ENCODE results near the gene HIVEP2.

HIVEP2 gene

DNA sequence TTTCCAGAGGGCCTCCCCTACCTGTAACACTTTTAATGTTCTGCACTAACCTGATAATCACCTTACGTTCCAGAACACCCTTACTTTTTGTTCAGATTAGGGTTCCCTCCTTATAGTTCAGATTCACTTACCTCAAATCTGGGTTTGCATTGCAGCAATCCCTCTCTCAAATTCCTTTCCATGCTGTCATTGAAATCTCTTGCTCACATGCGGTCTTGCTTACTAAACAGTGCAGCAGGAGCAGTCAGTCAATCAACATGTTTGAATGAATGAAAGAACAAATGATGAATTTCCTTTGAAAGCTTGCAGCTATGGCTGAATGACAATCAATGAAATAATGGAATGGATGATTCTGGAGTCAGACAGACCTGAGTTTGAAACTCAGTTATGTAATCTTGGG, 200.1 kb downstream of the HIVEP2 start:
- Histone ChIP-seq H3K27ac (ENCODE audit: insufficient read depth, low read length, poor library complexity, severe bottlenecking) (no peak overlapping the region), H3K27me3 (replicated peaks; ENCODE audit: control insufficient read depth, insufficient read depth, low read length, poor library complexity, severe bottlenecking) (no peaks in the 10 kb centered on the region), H3K4me1 (ENCODE audit: control insufficient read depth, insufficient read depth, low read length, poor library complexity, severe bottlenecking) (no peaks in the 10 kb centered on the region), H3K4me3 (ENCODE audit: insufficient read depth, low read depth, low read length, poor library complexity, severe bottlenecking) (no peak overlapping the region), H3K36me3 (ENCODE audit: control insufficient read depth, insufficient read depth, low read length) (no peaks in the 10 kb centered on the region), H3K9me3 (ENCODE audit: control insufficient read depth, low read length) (no peaks in the 10 kb centered on the region)
- no peak for DNase-seq

DNA sequence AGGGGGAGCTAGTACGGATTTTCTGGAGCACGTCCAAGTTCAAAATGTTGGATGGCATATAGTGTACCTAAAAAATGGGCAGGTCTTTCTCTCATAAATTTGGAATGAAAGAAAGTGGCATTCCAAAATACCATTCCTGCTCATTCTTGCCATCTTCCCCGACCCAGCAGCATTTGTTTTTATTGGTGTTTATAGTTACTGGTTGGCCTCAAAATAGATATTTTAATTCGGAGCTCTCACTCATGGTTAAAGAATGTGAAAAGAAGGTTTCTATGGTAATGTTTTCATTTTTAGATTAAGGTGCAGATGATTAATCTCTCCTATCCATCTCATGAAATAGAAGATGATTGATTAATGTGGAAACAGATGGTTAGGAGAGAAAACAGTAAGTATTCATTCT, 204.5 kb downstream of the HIVEP2 start:
- no peak overlapping the region for H3K27ac ChIP-seq (ENCODE audit: insufficient read depth, low read length, poor library complexity, severe bottlenecking)
- no peaks in the 10 kb centered on the region for H3K4me1 ChIP-seq (ENCODE audit: control insufficient read depth, insufficient read depth, low read length, poor library complexity, severe bottlenecking)
- no peaks in the 10 kb centered on the region for H3K9me3 ChIP-seq (ENCODE audit: control insufficient read depth, low read length)
- no peak for DNase-seq
- no peaks in the 10 kb centered on the region for H3K27me3 ChIP-seq (replicated peaks; ENCODE audit: control insufficient read depth, insufficient read depth, low read length, poor library complexity, severe bottlenecking)
- H3K4me3 ChIP-seq (ENCODE audit: insufficient read depth, low read depth, low read length, poor library complexity, severe bottlenecking): no peak overlapping the region
- H3K36me3 ChIP-seq (ENCODE audit: control insufficient read depth, insufficient read depth, low read length): no peaks in the 10 kb centered on the region

DNA sequence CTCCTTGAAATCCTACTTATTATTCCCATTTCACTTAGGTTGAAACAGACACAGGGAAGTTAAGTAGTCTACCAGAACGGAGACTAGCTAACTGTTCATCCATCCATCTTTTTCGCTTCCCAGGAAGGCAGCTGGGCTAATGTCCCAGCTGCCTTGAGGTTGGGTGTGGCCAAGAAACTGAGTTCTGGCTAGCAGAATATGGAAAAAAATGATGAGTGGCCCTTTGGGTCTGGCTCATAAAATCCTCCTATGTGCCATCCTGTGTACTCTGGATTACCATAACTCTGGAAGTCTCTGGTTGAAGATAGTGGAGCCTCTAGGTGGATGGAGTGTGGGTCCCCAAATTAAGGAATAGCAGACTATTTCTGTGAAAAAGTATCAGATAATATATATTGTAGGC, 206.2 kb downstream of the HIVEP2 start:
- H3K27me3 ChIP-seq (replicated peaks; ENCODE audit: control insufficient read depth, insufficient read depth, low read length, poor library complexity, severe bottlenecking): no peaks in the 10 kb centered on the region
- H3K36me3 ChIP-seq (ENCODE audit: control insufficient read depth, insufficient read depth, low read length): no peaks in the 10 kb centered on the region
- no peaks in the 10 kb centered on the region for H3K4me1 ChIP-seq (ENCODE audit: control insufficient read depth, insufficient read depth, low read length, poor library complexity, severe bottlenecking)
- H3K4me3 ChIP-seq (ENCODE audit: insufficient read depth, low read depth, low read length, poor library complexity, severe bottlenecking): no peak overlapping the region
- no peak overlapping the region for H3K27ac ChIP-seq (ENCODE audit: insufficient read depth, low read length, poor library complexity, severe bottlenecking)
- DNase-seq: no peak
- H3K9me3 ChIP-seq (ENCODE audit: control insufficient read depth, low read length): no peaks in the 10 kb centered on the region

DNA sequence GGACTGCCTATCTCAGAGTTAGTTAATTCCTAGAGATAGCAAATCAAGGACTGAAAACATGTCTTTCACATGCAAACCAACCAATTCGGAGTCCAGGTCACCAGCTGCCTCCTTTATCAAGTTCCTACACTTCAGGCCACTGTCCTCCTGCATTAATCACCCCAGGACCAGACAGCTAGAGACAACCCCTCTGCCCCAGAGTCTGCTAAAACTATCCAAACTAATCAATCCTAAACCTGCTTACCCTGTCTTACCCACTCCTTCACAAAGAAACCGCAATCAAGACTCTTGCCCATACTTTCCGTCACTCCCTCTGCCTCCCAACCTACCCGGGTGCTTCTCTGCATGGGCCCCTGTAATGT, 207.0 kb downstream of the HIVEP2 start:
- Histone ChIP-seq H3K4me1 (ENCODE audit: control insufficient read depth, insufficient read depth, low read length, poor library complexity, severe bottlenecking) (no peaks in the 10 kb centered on the region), H3K36me3 (ENCODE audit: control insufficient read depth, insufficient read depth, low read length) (no peaks in the 10 kb centered on the region), H3K9me3 (ENCODE audit: control insufficient read depth, low read length) (no peaks in the 10 kb centered on the region), H3K4me3 (ENCODE audit: insufficient read depth, low read depth, low read length, poor library complexity, severe bottlenecking) (no peak overlapping the region), H3K27me3 (replicated peaks; ENCODE audit: control insufficient read depth, insufficient read depth, low read length, poor library complexity, severe bottlenecking) (no peaks in the 10 kb centered on the region), H3K27ac (ENCODE audit: insufficient read depth, low read length, poor library complexity, severe bottlenecking) (no peak overlapping the region)
- no peak for DNase-seq

DNA sequence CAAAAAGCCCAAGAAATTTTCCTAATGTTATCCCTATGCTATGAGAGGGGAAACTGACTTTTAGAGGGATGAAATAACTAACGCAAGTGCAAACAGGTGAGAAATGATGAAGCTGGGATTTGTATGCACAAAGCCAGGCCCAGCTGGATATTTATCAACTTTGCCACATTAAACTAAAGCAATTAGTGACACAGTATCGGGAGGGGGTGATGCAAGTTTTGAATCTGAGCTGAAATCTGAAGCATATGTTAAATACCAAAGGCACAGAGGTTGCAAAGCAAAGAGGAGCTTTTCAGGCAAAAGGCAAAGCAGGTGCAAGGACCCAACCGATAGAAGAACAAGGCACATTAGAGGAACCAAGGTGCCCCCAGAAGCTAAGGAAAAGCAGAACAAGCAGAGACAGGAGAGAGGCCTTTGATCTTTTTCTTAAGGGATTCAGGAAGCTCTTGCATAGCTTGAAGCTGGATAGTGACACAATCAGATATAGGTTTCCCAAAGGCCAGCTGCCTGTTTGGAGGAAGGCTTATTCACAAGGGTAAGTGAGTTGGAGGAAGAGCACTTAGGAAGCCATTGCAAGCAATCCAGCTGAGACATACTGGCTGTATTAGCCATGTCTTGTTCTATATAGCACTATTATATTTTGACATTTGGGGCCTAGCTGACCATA, 207.5 kb downstream of the HIVEP2 start:
- Histone ChIP-seq H3K4me3 (ENCODE audit: insufficient read depth, low read depth, low read length, poor library complexity, severe bottlenecking) (no peak overlapping the region), H3K27ac (ENCODE audit: insufficient read depth, low read length, poor library complexity, severe bottlenecking) (no peak overlapping the region), H3K36me3 (ENCODE audit: control insufficient read depth, insufficient read depth, low read length) (no peaks in the 10 kb centered on the region), H3K27me3 (replicated peaks; ENCODE audit: control insufficient read depth, insufficient read depth, low read length, poor library complexity, severe bottlenecking) (no peaks in the 10 kb centered on the region), H3K9me3 (ENCODE audit: control insufficient read depth, low read length) (no peaks in the 10 kb centered on the region), H3K4me1 (ENCODE audit: control insufficient read depth, insufficient read depth, low read length, poor library complexity, severe bottlenecking) (no peaks in the 10 kb centered on the region)
- no peak for DNase-seq

DNA sequence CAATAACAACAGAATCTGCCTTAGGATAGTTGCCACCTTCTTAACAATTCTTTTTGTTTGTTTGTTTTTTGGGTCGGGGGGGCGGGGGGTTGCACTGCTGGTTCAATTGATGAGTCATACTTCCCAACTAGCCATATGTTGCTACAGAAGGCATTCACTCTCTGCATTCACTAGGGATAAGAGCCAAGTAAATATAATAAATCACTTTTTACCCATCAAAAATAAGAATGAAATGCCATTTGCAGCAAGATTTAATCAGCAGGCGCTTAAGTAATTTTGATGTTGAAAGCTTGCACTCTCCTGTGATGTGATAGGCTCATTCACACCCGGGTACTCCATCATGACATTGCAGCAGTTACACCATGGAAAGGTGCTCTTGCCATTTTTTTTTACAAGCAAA, 209.8 kb downstream of the HIVEP2 start:
- Histone ChIP-seq H3K27ac (ENCODE audit: insufficient read depth, low read length, poor library complexity, severe bottlenecking) (no peak overlapping the region), H3K36me3 (ENCODE audit: control insufficient read depth, insufficient read depth, low read length) (no peaks in the 10 kb centered on the region), H3K9me3 (ENCODE audit: control insufficient read depth, low read length) (no peaks in the 10 kb centered on the region), H3K27me3 (replicated peaks; ENCODE audit: control insufficient read depth, insufficient read depth, low read length, poor library complexity, severe bottlenecking) (no peaks in the 10 kb centered on the region), H3K4me1 (ENCODE audit: control insufficient read depth, insufficient read depth, low read length, poor library complexity, severe bottlenecking) (no peaks in the 10 kb centered on the region), H3K4me3 (ENCODE audit: insufficient read depth, low read depth, low read length, poor library complexity, severe bottlenecking) (no peak overlapping the region)
- DNase-seq: no peak

DNA sequence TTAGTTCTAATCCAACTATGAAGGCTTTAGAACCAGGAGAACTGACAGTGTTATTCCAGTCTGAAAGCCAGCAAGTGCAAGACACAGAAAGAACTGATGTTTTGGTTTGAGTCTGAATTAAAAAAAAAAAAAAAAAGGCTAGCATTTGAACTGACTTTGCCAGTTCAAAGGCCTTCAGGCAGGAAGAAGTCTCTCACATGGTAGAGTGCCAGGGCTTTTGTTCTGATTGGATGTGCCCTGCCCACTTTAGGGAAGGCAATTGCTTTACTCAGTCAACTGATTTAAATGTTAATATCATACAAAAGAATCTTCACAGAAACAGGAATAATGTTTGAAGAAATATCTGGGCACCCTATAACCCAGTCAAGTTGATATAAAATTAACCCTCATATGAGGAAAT, 212.2 kb downstream of the HIVEP2 start:
- Histone ChIP-seq H3K27me3 (replicated peaks; ENCODE audit: control insufficient read depth, insufficient read depth, low read length, poor library complexity, severe bottlenecking) (no peaks in the 10 kb centered on the region), H3K9me3 (ENCODE audit: control insufficient read depth, low read length) (no peaks in the 10 kb centered on the region), H3K4me3 (ENCODE audit: insufficient read depth, low read depth, low read length, poor library complexity, severe bottlenecking) (no peak overlapping the region), H3K36me3 (ENCODE audit: control insufficient read depth, insufficient read depth, low read length) (no peaks in the 10 kb centered on the region), H3K27ac (ENCODE audit: insufficient read depth, low read length, poor library complexity, severe bottlenecking) (no peak overlapping the region), H3K4me1 (ENCODE audit: control insufficient read depth, insufficient read depth, low read length, poor library complexity, severe bottlenecking) (peaks cover 3% of the 10 kb centered on the region)
- no peak for DNase-seq

DNA sequence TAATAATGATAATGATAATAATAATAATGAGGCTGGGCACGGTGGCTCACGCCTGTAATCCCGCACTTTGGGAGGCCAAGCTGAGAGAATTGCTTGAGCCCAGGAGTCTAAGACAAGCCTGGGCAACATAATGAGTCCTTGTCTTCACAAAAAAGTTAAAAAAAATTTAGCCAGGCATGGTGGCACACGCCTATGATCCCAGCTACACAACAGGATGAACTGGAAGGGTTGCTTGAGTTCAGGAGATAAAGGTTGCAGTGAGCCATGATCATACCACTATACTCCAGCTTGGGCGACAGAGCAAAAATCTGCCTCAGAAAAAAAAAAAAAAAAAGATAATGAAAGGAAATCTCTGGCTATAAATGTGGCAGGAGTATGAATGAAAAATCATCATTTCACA, 213.4 kb downstream of the HIVEP2 start:
- Histone ChIP-seq H3K4me1 (ENCODE audit: control insufficient read depth, insufficient read depth, low read length, poor library complexity, severe bottlenecking) (peaks cover 3% of the 10 kb centered on the region), H3K27ac (ENCODE audit: insufficient read depth, low read length, poor library complexity, severe bottlenecking) (no peak overlapping the region)

DNA sequence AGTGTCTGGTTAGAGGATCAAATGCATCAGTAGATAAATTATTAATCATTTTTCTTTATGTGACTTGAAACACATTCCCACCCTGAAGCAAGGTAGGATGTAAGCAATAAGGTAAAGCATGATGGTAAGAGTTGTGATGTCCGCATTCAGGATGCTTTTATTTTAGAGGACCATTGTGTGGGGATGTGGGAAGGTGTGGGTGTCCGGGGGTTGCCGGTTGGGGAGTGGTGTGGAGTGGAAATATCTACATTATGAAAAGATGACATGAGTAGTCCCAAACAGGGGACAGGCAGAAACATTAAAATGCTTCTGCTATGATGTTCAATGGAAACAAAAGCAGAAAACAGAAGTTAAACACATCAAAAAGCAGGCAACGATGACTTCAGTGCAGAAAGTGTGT, 215.4 kb downstream of the HIVEP2 start:
- DNase-seq: no peak
- no peak overlapping the region for H3K27ac ChIP-seq (ENCODE audit: insufficient read depth, low read length, poor library complexity, severe bottlenecking)

More for the DNA sequence above, 213.4 kb downstream of the HIVEP2 start:
- DNase-seq: no peak
- Histone ChIP-seq H3K36me3 (ENCODE audit: control insufficient read depth, insufficient read depth, low read length) (no peaks in the 10 kb centered on the region), H3K9me3 (ENCODE audit: control insufficient read depth, low read length) (no peaks in the 10 kb centered on the region), H3K4me3 (ENCODE audit: insufficient read depth, low read depth, low read length, poor library complexity, severe bottlenecking) (no peak overlapping the region), H3K27me3 (replicated peaks; ENCODE audit: control insufficient read depth, insufficient read depth, low read length, poor library complexity, severe bottlenecking) (no peaks in the 10 kb centered on the region)

DNA sequence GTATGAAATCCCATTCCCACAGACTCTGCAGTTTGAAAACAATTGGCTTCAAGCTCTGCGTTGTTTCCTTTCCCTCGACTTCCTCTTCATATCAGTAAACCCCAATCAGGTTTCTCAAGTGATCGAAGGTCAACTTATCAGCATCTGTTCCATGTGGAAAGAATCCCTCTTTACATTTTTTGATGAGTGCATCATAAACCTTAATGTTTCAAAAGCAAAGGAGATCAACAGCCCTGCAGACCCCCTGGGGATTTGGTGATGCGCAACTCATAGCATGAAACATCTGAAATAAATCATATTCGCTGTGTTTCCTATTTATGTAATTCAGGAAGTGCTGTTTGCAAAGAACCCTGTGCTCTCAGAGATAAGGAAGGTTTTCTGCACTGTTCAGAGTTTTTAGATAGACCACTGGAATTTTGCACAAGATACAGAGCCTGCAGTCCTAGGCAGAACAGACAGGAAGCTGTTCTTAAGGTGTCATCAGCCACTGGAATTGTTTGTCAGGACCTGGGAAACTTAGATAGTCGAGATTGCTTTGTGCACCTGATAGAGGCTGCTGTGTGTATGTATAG, 216.0 kb downstream of the HIVEP2 start:
- DNase-seq: no peak
- no peaks in the 10 kb centered on the region for H3K27me3 ChIP-seq (replicated peaks; ENCODE audit: control insufficient read depth, insufficient read depth, low read length, poor library complexity, severe bottlenecking)
- no peaks in the 10 kb centered on the region for H3K36me3 ChIP-seq (ENCODE audit: control insufficient read depth, insufficient read depth, low read length)
- H3K27ac ChIP-seq (ENCODE audit: insufficient read depth, low read length, poor library complexity, severe bottlenecking): no peak overlapping the region
- no peak overlapping the region for H3K4me3 ChIP-seq (ENCODE audit: insufficient read depth, low read depth, low read length, poor library complexity, severe bottlenecking)
- peaks cover 3% of the 10 kb centered on the region for H3K4me1 ChIP-seq (ENCODE audit: control insufficient read depth, insufficient read depth, low read length, poor library complexity, severe bottlenecking)
- H3K9me3 ChIP-seq (ENCODE audit: control insufficient read depth, low read length): no peaks in the 10 kb centered on the region

More for the DNA sequence above, 215.4 kb downstream of the HIVEP2 start:
- H3K4me1 ChIP-seq (ENCODE audit: control insufficient read depth, insufficient read depth, low read length, poor library complexity, severe bottlenecking): peaks cover 3% of the 10 kb centered on the region
- no peak overlapping the region for H3K4me3 ChIP-seq (ENCODE audit: insufficient read depth, low read depth, low read length, poor library complexity, severe bottlenecking)
- no peaks in the 10 kb centered on the region for H3K27me3 ChIP-seq (replicated peaks; ENCODE audit: control insufficient read depth, insufficient read depth, low read length, poor library complexity, severe bottlenecking)
- no peaks in the 10 kb centered on the region for H3K9me3 ChIP-seq (ENCODE audit: control insufficient read depth, low read length)
- H3K36me3 ChIP-seq (ENCODE audit: control insufficient read depth, insufficient read depth, low read length): no peaks in the 10 kb centered on the region

Measured in effector memory CD4-positive, alpha-beta T cell (primary cell).